ENCODE measurements around the gene FIP1L1. TPM values are rescaled to one million over a fixed set of nuclear protein-coding genes. Genes with fewer than 3 reads are reported as not detected.

FIP1L1 gene
- total RNA-seq, 1 experiment from 2014 or later: 47.6 TPM

- TF ChIP-seq SP1 (CRISPR knock-in tag; conservative IDR thresholded peaks at IDR 0.05): no peak
- TF ChIP-seq ZNF219 (CRISPR knock-in tag; IDR thresholded peaks at IDR 0.05; ENCODE audit: borderline replicate concordance): no peak
Measured at GRCh38 chr4:53505947-53506346, 128.5 kb downstream of the FIP1L1 start (continued).

GRCh38 chr4:53507058-53507457 is 129.6 kb downstream of the FIP1L1 start:
- Mint-ChIP-seq H3K4me1 (no peaks in the 10 kb centered on the region), H3K27ac (no peak overlapping the region), H3K9me3 (no peaks in the 10 kb centered on the region), H3K27me3 (ENCODE audit: low read depth) (no peaks in the 10 kb centered on the region), H3K36me3 (no peaks in the 10 kb centered on the region), H3K4me3 (no peak overlapping the region)
- ChIA-PET CTCF (interaction anchor here (1.0 to 1.8 kb wide), 4 partner anchors 17 to 727 kb away, joined by 3 to 4 read pairs (median 3); no protein-coding TSS in a partner anchor), POLR2A (no interaction called here)
- DNase-seq (ENCODE audit: low spot score): no peak
- TF ChIP-seq, protein P1, sequence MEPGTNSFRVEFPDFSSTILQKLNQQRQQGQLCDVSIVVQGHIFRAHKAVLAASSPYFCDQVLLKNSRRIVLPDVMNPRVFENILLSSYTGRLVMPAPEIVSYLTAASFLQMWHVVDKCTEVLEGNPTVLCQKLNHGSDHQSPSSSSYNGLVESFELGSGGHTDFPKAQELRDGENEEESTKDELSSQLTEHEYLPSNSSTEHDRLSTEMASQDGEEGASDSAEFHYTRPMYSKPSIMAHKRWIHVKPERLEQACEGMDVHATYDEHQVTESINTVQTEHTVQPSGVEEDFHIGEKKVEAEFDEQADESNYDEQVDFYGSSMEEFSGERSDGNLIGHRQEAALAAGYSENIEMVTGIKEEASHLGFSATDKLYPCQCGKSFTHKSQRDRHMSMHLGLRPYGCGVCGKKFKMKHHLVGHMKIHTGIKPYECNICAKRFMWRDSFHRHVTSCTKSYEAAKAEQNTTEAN (CRISPR knock-in tag; IDR thresholded peaks at IDR 0.05): no peak
- TF ChIP-seq, protein P2, sequence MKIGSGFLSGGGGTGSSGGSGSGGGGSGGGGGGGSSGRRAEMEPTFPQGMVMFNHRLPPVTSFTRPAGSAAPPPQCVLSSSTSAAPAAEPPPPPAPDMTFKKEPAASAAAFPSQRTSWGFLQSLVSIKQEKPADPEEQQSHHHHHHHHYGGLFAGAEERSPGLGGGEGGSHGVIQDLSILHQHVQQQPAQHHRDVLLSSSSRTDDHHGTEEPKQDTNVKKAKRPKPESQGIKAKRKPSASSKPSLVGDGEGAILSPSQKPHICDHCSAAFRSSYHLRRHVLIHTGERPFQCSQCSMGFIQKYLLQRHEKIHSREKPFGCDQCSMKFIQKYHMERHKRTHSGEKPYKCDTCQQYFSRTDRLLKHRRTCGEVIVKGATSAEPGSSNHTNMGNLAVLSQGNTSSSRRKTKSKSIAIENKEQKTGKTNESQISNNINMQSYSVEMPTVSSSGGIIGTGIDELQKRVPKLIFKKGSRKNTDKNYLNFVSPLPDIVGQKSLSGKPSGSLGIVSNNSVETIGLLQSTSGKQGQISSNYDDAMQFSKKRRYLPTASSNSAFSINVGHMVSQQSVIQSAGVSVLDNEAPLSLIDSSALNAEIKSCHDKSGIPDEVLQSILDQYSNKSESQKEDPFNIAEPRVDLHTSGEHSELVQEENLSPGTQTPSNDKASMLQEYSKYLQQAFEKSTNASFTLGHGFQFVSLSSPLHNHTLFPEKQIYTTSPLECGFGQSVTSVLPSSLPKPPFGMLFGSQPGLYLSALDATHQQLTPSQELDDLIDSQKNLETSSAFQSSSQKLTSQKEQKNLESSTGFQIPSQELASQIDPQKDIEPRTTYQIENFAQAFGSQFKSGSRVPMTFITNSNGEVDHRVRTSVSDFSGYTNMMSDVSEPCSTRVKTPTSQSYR (CRISPR knock-in tag; IDR thresholded peaks at IDR 0.05): no peak
- TF ChIP-seq, protein P3, sequence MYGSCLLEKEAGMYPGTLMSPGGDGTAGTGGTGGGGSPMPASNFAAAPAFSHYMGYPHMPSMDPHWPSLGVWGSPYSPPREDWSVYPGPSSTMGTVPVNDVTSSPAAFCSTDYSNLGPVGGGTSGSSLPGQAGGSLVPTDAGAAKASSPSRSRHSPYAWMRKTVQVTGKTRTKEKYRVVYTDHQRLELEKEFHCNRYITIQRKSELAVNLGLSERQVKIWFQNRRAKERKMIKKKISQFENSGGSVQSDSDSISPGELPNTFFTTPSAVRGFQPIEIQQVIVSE (CRISPR knock-in tag; IDR thresholded peaks at IDR 0.05; ENCODE audit: borderline replicate concordance): no peak
- TF ChIP-seq GRHL2 (CRISPR knock-in tag; IDR thresholded peaks at IDR 0.05; ENCODE audit: insufficient replicate concordance, severe bottlenecking): no peak
- TF ChIP-seq STAT6 (CRISPR knock-in tag; conservative IDR thresholded peaks at IDR 0.05; ENCODE audit: low read depth): no peak
- TF ChIP-seq NR2C2 (CRISPR knock-in tag; IDR thresholded peaks at IDR 0.05): no peak
- no peak for TF ChIP-seq EMX1 (CRISPR knock-in tag; IDR thresholded peaks at IDR 0.05)
- TF ChIP-seq SMAD4 (CRISPR knock-in tag; IDR thresholded peaks at IDR 0.05): no peak
- TF ChIP-seq, protein P4, sequence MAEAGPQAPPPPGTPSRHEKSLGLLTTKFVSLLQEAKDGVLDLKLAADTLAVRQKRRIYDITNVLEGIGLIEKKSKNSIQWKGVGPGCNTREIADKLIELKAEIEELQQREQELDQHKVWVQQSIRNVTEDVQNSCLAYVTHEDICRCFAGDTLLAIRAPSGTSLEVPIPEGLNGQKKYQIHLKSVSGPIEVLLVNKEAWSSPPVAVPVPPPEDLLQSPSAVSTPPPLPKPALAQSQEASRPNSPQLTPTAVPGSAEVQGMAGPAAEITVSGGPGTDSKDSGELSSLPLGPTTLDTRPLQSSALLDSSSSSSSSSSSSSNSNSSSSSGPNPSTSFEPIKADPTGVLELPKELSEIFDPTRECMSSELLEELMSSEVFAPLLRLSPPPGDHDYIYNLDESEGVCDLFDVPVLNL (CRISPR knock-in tag; IDR thresholded peaks at IDR 0.05; ENCODE audit: borderline replicate concordance, low read depth): no peak
- TF ChIP-seq, protein P5, sequence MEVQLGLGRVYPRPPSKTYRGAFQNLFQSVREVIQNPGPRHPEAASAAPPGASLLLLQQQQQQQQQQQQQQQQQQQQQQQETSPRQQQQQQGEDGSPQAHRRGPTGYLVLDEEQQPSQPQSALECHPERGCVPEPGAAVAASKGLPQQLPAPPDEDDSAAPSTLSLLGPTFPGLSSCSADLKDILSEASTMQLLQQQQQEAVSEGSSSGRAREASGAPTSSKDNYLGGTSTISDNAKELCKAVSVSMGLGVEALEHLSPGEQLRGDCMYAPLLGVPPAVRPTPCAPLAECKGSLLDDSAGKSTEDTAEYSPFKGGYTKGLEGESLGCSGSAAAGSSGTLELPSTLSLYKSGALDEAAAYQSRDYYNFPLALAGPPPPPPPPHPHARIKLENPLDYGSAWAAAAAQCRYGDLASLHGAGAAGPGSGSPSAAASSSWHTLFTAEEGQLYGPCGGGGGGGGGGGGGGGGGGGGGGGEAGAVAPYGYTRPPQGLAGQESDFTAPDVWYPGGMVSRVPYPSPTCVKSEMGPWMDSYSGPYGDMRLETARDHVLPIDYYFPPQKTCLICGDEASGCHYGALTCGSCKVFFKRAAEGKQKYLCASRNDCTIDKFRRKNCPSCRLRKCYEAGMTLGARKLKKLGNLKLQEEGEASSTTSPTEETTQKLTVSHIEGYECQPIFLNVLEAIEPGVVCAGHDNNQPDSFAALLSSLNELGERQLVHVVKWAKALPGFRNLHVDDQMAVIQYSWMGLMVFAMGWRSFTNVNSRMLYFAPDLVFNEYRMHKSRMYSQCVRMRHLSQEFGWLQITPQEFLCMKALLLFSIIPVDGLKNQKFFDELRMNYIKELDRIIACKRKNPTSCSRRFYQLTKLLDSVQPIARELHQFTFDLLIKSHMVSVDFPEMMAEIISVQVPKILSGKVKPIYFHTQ (CRISPR knock-in tag; IDR thresholded peaks at IDR 0.05): no peak
- no peak for TF ChIP-seq CREB1 (CRISPR knock-in tag; IDR thresholded peaks at IDR 0.05)
- TF ChIP-seq ZNF317 (CRISPR knock-in tag; IDR thresholded peaks at IDR 0.05; ENCODE audit: borderline replicate concordance, low read depth): no peak
- TF ChIP-seq FOXP1 (CRISPR knock-in tag; IDR thresholded peaks at IDR 0.05; ENCODE audit: borderline replicate concordance): no peak
- no peak for ATAC-seq

Measured in WTC11 (cell line).